ENCODE measurements around the gene PCDHGB1. TPM values are rescaled to one million over a fixed set of nuclear protein-coding genes. Genes with fewer than 3 reads are reported as not detected.
"Not testable (repeated sequence)": the region's sequence is repeated elsewhere in the genome, so short reads cannot be mapped to it uniquely, and the experiment has no call there.

PCDHGB1 gene
- total RNA-seq, 2 experiments from 2014 or later, result not detected

DNA sequence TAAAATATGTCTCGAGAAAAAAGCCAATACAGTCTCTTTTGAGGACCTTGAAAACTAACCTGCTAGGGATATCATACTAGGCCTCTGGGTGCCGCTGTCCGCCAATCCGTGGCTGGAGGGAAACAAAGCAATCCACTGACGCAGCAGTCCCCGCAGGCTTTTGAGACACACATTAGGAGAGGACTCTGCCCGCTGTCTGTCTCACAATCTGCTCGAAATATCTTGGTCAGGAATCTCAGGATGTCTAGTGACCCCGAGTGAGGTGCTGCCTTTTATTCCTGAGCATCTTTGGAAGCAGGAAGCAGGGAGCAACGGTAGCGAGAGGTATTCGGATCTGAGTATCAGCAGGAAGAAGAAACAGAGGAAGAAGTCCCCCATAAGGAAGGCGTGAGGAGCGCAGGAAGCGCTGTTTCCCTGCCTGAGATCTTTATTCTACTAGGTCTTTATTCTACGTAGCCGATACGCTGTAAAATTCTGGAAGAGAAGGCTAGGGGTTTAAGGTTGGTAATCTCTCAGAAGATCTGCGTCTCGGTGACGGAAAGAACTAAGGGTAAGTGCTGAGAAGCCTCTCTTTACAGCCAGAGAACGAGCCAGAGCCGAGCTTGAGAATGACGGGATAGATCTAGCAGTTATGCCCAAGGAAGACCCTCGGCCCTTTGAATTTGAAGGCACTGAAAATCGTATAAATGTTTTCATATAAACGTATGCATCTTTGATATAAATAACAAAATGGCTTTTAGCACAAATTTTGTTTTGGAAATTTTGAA lies 23.6 kb upstream of the PCDHGB1 start:
- intact Hi-C loops (cut with micrococcal nuclease), result loop anchor here (10.0 kb wide), 2 partner anchors 189 to 239 kb away; no protein-coding TSS in a partner anchor
- POLR2A ChIA-PET, result no interaction called here

DNA sequence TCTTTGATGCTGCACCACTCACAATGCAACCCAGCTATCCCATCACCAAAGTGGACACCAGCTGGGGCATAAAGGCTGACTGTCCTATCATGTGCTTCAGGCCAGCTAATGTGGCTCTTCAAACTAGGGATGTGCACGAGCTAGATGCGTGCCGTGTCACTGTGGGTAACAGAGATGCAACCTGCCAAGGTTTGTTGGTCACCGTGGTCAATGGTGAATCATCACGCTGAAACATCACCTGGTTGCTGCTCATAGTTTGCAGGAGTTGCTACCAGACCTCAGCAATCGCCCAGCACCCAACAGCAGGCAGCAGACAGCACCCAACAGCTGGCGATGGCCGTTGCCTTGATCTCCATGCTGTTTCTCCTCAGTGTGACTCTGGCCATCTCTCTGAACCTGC lies 21.7 kb upstream of the PCDHGB1 start:
- Mint-ChIP-seq H3K36me3 (ENCODE audit: low read depth) (peaks cover 12% of the 10 kb centered on the region), H3K27ac (no peak overlapping the region), H3K27me3 (peaks cover 28% of the 10 kb centered on the region), H3K9me3 (peaks cover 18% of the 10 kb centered on the region), H3K4me3 (no peak overlapping the region), H3K4me1 (ENCODE audit: low read depth) (peaks cover 4% of the 10 kb centered on the region)
- POLR2A ChIA-PET, result interaction anchor here (0.6 kb wide), 1 partner anchor 10 kb away, joined by 3 read pairs; no protein-coding TSS in a partner anchor
- intact Hi-C loops (cut with micrococcal nuclease), result loop anchor here (10.0 kb wide), 2 partner anchors 187 to 237 kb away; no protein-coding TSS in a partner anchor
- peak; percentile 23 for DNase-seq
- ATAC-seq, result no peak
- no peak for TF ChIP-seq CTCF (IDR thresholded peaks at IDR 0.05)
- CTCF ChIA-PET, result interaction anchor here (0.9 to 3.5 kb wide), 9 partner anchors 8 to 236 kb away, joined by 3 to 36 read pairs (median 5); partner anchors contain the start of genes PCDHGA2, PCDHGA9, PCDHGB2 and PCDHGB3

More for the DNA sequence above, 23.6 kb upstream of the PCDHGB1 start:
- Mint-ChIP-seq H3K27me3 (peaks cover 24% of the 10 kb centered on the region), H3K27ac (peak overlapping the region; percentile 81), H3K4me1 (ENCODE audit: low read depth) (peaks cover 4% of the 10 kb centered on the region), H3K4me3 (peak overlapping the region; percentile 79), H3K36me3 (ENCODE audit: low read depth) (peaks cover 2% of the 10 kb centered on the region), H3K9me3 (peaks cover 21% of the 10 kb centered on the region)
- ATAC-seq (peak; percentile 96), DNase-seq (peak; percentile 84)
- CTCF ChIA-PET, result interaction anchor here (0.7 to 2.9 kb wide), 10 partner anchors 10 to 266 kb away, joined by 3 to 13 read pairs (median 4); partner anchors contain the start of genes PCDHGA2 and PCDHGB3
- TF ChIP-seq CTCF (IDR thresholded peaks at IDR 0.05), result peak; percentile 51

- H3K27ac Mint-ChIP-seq, result no peak within 1 kb of the TSS
- peaks cover 4% of the 10 kb centered on the region for H3K4me1 Mint-ChIP-seq (ENCODE audit: low read depth)
- intact Hi-C loops (cut with micrococcal nuclease), result no loop called here
- peaks cover 40% of the 10 kb centered on the region for H3K27me3 Mint-ChIP-seq
- POLR2A ChIA-PET, result interaction anchor here (0.6 to 1.6 kb wide), 2 partner anchors 10 to 142 kb away, joined by 3 to 8 read pairs; partner anchors contain the start of gene TAF7
- peaks cover 16% of the 10 kb centered on the region for H3K36me3 Mint-ChIP-seq (ENCODE audit: low read depth)
- TF ChIP-seq CTCF (IDR thresholded peaks at IDR 0.05), result no peak
- no peak within 1 kb of the TSS for H3K4me3 Mint-ChIP-seq
- CTCF ChIA-PET, result interaction anchor here (0.8 to 3.5 kb wide), 11 partner anchors 11 to 227 kb away, joined by 3 to 36 read pairs (median 5); partner anchors contain the start of genes PCDHGA11, PCDHGA12, PCDHGA4 and PCDHGA5
- ATAC-seq (peak; percentile 50), DNase-seq (peak; percentile 56)
- peaks cover 27% of the 10 kb centered on the region for H3K9me3 Mint-ChIP-seq
Observed at GRCh38 chr5:141330299-141331080, 19.4 kb upstream of the PCDHGB1 start, which contains the start of gene PCDHGA1. PCDHGA1 (plus strand) TSS chr5:141330514.

DNA sequence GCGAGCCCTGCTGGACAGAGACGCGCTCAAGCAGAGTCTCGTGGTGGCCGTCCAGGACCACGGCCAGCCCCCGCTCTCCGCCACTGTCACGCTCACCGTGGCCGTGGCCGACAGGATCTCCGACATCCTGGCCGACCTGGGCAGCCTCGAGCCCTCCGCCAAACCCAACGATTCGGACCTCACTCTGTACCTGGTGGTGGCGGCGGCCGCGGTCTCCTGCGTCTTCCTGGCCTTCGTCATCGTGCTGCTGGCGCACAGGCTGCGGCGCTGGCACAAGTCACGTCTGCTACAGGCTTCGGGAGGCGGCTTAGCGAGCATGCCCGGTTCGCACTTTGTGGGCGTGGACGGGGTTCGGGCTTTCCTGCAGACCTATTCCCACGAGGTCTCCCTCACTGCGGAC lies 17.3 kb upstream of the PCDHGB1 start:
- H3K4me1 Mint-ChIP-seq (ENCODE audit: low read depth); H3K27ac Mint-ChIP-seq; intact Hi-C loops (cut with micrococcal nuclease); H3K4me3 Mint-ChIP-seq; ATAC-seq; DNase-seq; POLR2A ChIA-PET: not testable (repeated sequence)
- H3K36me3 Mint-ChIP-seq (ENCODE audit: low read depth), result peaks cover 16% of the 10 kb centered on the region
- H3K9me3 Mint-ChIP-seq, result peaks cover 35% of the 10 kb centered on the region
- CTCF ChIA-PET, result interaction anchor here (1.1 to 2.7 kb wide), 3 partner anchors 11 to 17 kb away, joined by 3 to 12 read pairs (median 4); partner anchors contain the start of genes PCDHGA3, PCDHGB1 and TAF7
- peaks cover 48% of the 10 kb centered on the region for H3K27me3 Mint-ChIP-seq

Measured in activated CD8-positive, alpha-beta T cell treated with anti-CD3 and anti-CD28 coated beads for 36 hours (primary cell).